Breast epithelium (tissue), 4 donors: ENCODE measurements around the gene C19orf25. TPM values are rescaled to one million over a fixed set of nuclear protein-coding genes. Genes with fewer than 3 reads are reported as not detected.

Source experiments
- DNase-seq, 2 donors: peaks; one replicate each; pipeline ENCODE4 v3.0.0-alpha.2; 2019; ENCODE audit warnings: low spot score in 2 of 2
- H3K27ac ChIP-seq, 2 donors: fragments of 200-600 bp; sonication (generic) in 1 of 2; one replicate each; pipeline ENCODE4 v1.5.1; 2016 to 2019; ENCODE audit warnings: mild to moderate bottlenecking in 1 of 2
- H3K27me3 ChIP-seq, 2 donors: fragments of 200-600 bp; sonication (generic) in 1 of 2; one replicate each; pipeline versions ENCODE4 v1.5.1 to v1.6.0; 2017 to 2019; ENCODE audit warnings: control low read depth in 1 of 2, mild to moderate bottlenecking in 1 of 2
- H3K36me3 ChIP-seq: fragments of 200-600 bp; one replicate; pipeline ENCODE4 v1.5.1; 2019
- H3K4me1 ChIP-seq, 2 donors: fragments of 200-600 bp; sonication (generic); one replicate each; pipeline ENCODE4 v1.5.1; 2016 to 2019; ENCODE audit warnings: control low read depth in 1 of 2
- H3K4me3 ChIP-seq, 3 donors: fragments of 200-600 bp; sonication (generic); 1 replicate in 2 of 3; 2 replicates in 1 of 3; pipeline ENCODE4 v1.5.1; 2016 to 2019; ENCODE audit warnings: mild to moderate bottlenecking in 3 of 3, moderate library complexity in 2 of 3
- H3K9me3 ChIP-seq, 2 donors: fragments of 200-600 bp; sonication (generic) in 1 of 2; one replicate each; pipeline ENCODE4 v1.5.1; 2016 to 2019; ENCODE audit warnings: control low read depth in 1 of 2
- CTCF ChIP-seq, 3 donors: fragments of 450-650 bp; IDR thresholded peaks; one replicate each; pipeline ENCODE4 v1.5.1; 2016 to 2017; ENCODE audit warnings: antibody characterized with exemption in 3 of 3, mild to moderate bottlenecking in 3 of 3, moderate library complexity in 3 of 3
- POLR2A ChIP-seq: fragments of 450-650 bp; IDR thresholded peaks from one replicate; pipeline ENCODE4 v1.6.1; 2016; ENCODE audit warnings: antibody characterized with exemption, mild to moderate bottlenecking, moderate library complexity
- POLR2AphosphoS5 ChIP-seq, 3 donors: sonication (generic); formaldehyde crosslinking; IDR thresholded peaks; one replicate each; pipeline ENCODE4 v1.6.1; 2017; ENCODE audit warnings: antibody characterized with exemption in 3 of 3
- intact Hi-C: fragments of 100-400 bp; cut with DNase I; formaldehyde crosslinking; loops from one replicate; pipeline ENCODE4 v1.15.1; 2023; ENCODE audit warnings: low total_unique reads
- total RNA-seq, 3 donors: library from RNA; depleted of rRNA; stranded (reverse); fragments of >200 nt; gene quantifications; one replicate each; pipeline ENCODE4 v1.1.0, GENCODE V29; 2016

Gene C19orf25
- total RNA-seq, 3 donors from 2014 or later: 27.7 to 32.8 (median 28.7) TPM

GRCh38 chr19:1447504-1447903, 31.5 kb downstream of the C19orf25 start:
- intact Hi-C loops: loop anchor here (10.0 kb wide), 1 partner anchor 173 kb away; the partner anchor contains the start of gene FAM174C
- H3K9me3 ChIP-seq: no peaks in the 10 kb centered on the region

GRCh38 chr19:1446713-1447481, 32.1 kb downstream of the C19orf25 start:
- Histone ChIP-seq H3K4me3 (peak overlapping the region in 2 of 3 donors; percentile 46 to 66), H3K36me3 (no peaks in the 10 kb centered on the region), H3K27me3 (peaks cover 37 to 63% of the 10 kb centered on the region in 2 donors), H3K27ac (no peak overlapping the region), H3K4me1 (peaks cover 5 to 8% of the 10 kb centered on the region in 2 donors), H3K9me3 (no peaks in the 10 kb centered on the region)
- TF ChIP-seq POLR2A (no peak), POLR2AphosphoS5 (IDR thresholded peaks at IDR 0.05) (no peak), CTCF (IDR thresholded peaks at IDR 0.05) (no peak)
- intact Hi-C loops: loop anchor here (10.0 kb wide), 1 partner anchor 172 kb away; the partner anchor contains the start of gene FAM174C
- no peak for DNase-seq

More at GRCh38 chr19:1447504-1447903, 31.5 kb downstream of the C19orf25 start:
- DNase-seq: no peak
- TF ChIP-seq CTCF (IDR thresholded peaks at IDR 0.05): no peak
- TF ChIP-seq POLR2AphosphoS5 (IDR thresholded peaks at IDR 0.05): no peak
- H3K27ac ChIP-seq: no peak overlapping the region
- H3K36me3 ChIP-seq: no peaks in the 10 kb centered on the region
- no peak overlapping the region for H3K4me3 ChIP-seq
- H3K27me3 ChIP-seq: peaks cover 40 to 69% of the 10 kb centered on the region in 2 donors
- H3K4me1 ChIP-seq: peaks cover 5 to 8% of the 10 kb centered on the region in 2 donors

- Histone ChIP-seq H3K4me1 (peaks cover 5 to 8% of the 10 kb centered on the region in 2 donors), H3K36me3 (peaks cover under 1% of the 10 kb centered on the region), H3K27me3 (peaks cover 37 to 55% of the 10 kb centered on the region in 2 donors), H3K4me3 (peak overlapping the region in 2 of 3 donors; percentile 46 to 66), H3K9me3 (no peaks in the 10 kb centered on the region), H3K27ac (no peak overlapping the region)
- no peak for TF ChIP-seq POLR2A
- TF ChIP-seq POLR2AphosphoS5 (IDR thresholded peaks at IDR 0.05): no peak
- no peak for TF ChIP-seq CTCF (IDR thresholded peaks at IDR 0.05)
- intact Hi-C loops: loop anchor here (10.0 kb wide), 1 partner anchor 171 kb away; the partner anchor contains the start of gene FAM174C
- DNase-seq: no peak
Measured at GRCh38 chr19:1445932-1446712, 32.9 kb downstream of the C19orf25 start.

- Histone ChIP-seq H3K36me3 (peaks cover 8% of the 10 kb centered on the region), H3K27me3 (peaks cover 33 to 47% of the 10 kb centered on the region in 2 donors), H3K9me3 (no peaks in the 10 kb centered on the region), H3K27ac (no peak overlapping the region), H3K4me1 (peaks cover 5 to 8% of the 10 kb centered on the region in 2 donors), H3K4me3 (peak overlapping the region; percentile 20 to 66 (median 46))
- peak in 1 of 2 donors; percentile 64 for DNase-seq
- intact Hi-C loops: loop anchor here (10.0 kb wide), 1 partner anchor 171 kb away; the partner anchor contains the start of gene FAM174C
- TF ChIP-seq CTCF (IDR thresholded peaks at IDR 0.05): peak; percentile 35 to 87 (median 48)
- no peak for TF ChIP-seq POLR2AphosphoS5 (IDR thresholded peaks at IDR 0.05)
- TF ChIP-seq POLR2A: no peak
Measured at GRCh38 chr19:1445185-1445931, 33.7 kb downstream of the C19orf25 start.
